ENCODE results near the gene KHDRBS2.

KHDRBS2 gene

DNA sequence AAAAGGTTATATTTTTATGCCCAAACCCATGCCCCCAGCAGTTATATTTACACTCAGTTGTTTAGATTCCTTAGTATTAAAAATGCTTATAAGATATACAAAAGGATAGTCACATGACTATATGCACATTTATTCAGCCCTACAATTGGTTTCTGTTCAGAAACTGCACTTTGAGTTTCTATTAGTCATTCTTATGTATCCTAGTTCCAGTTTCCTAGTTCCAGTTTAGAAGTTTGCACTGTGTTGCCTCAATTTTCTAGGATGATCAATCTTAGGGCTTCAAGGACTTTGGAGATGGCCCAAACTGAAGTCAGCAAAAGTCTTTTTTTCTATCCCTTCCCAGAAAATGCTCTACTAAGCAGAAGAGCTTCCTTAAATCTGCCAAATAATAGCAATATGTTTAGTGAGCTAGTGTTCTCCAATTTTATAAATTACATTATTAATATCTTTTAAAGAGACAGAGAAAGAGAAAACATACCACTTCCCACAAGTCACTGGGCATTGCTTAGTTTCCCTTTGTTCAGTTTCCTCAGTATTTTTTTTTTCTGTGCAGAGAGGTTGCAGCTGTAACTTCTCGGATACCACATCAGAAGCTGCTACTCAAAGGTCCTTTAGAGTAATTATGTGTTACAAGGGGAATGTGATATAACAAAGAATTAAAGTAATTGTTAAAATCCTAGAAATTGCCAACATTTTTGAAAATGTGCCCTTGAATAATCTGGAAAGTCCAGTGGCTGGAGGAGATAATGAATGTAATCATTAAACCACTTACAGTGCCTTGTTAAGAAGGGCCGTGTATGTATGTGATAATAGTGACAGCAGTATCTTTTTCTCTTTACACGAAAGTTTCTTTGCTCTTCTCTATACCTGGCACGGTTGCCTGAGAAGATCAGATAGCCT, 138.8 kb downstream of the KHDRBS2 start:
- no peak overlapping the region for H3K27ac ChIP-seq (ENCODE audit: low read length, poor library complexity, severe bottlenecking)
- no peak overlapping the region for H2BK12ac ChIP-seq (ENCODE audit: low read length in 2 of 2)
- H3K36me3 ChIP-seq (ENCODE audit: control insufficient read depth in 1 of 2, insufficient read depth in 2 of 2, low read depth in 1 of 2, low read length in 2 of 2): no peaks in the 10 kb centered on the region
- H3K9me3 ChIP-seq (ENCODE audit: control insufficient read depth, low read length): no peaks in the 10 kb centered on the region
- no peak overlapping the region for H3K14ac ChIP-seq (ENCODE audit: low read length in 2 of 2)
- H3K4me1 ChIP-seq (ENCODE audit: control insufficient read depth, insufficient read depth, low read depth, low read length): no peaks in the 10 kb centered on the region
- no peaks in the 10 kb centered on the region for H3K79me1 ChIP-seq (replicated peaks; ENCODE audit: low read length, poor library complexity, severe bottlenecking)
- H3K27me3 ChIP-seq (ENCODE audit: control insufficient read depth in 1 of 2, insufficient read depth in 1 of 2, low read length in 2 of 2): no peaks in the 10 kb centered on the region
- H3K4me3 ChIP-seq (ENCODE audit: insufficient read depth in 1 of 2, low read depth in 1 of 2, low read length in 2 of 2): no peak overlapping the region
- no peak overlapping the region for H2BK5ac ChIP-seq (ENCODE audit: low read depth, low read length, poor library complexity, severe bottlenecking)
- no peak overlapping the region for H2BK15ac ChIP-seq (ENCODE audit: low read depth, poor library complexity, severe bottlenecking)
- no peak overlapping the region for H3K9ac ChIP-seq (ENCODE audit: low read length)
- H2AFZ ChIP-seq (ENCODE audit: low read depth, low read length): no peak overlapping the region
- peak; percentile 16 for DNase-seq
- no peak overlapping the region for H2BK120ac ChIP-seq (ENCODE audit: low read depth, low read length)
- no peak overlapping the region for H3K4ac ChIP-seq (ENCODE audit: low read depth in 1 of 2, low read length in 2 of 2)
- no peak overlapping the region for H3K23ac ChIP-seq (ENCODE audit: low read length in 2 of 2)
- no peak overlapping the region for H2AK5ac ChIP-seq (ENCODE audit: low read length, severe bottlenecking)
- no peak overlapping the region for H4K8ac ChIP-seq (ENCODE audit: low read length)
- no peak overlapping the region for H4K91ac ChIP-seq (ENCODE audit: low read length)
- H3K4me2 ChIP-seq (ENCODE audit: low read length, poor library complexity, severe bottlenecking): no peak overlapping the region
- H3K18ac ChIP-seq (ENCODE audit: low read depth in 1 of 2, low read length in 2 of 2): no peak overlapping the region
- WGBS: no CpG with 5 or more reads among the region's 4 CpGs

DNA sequence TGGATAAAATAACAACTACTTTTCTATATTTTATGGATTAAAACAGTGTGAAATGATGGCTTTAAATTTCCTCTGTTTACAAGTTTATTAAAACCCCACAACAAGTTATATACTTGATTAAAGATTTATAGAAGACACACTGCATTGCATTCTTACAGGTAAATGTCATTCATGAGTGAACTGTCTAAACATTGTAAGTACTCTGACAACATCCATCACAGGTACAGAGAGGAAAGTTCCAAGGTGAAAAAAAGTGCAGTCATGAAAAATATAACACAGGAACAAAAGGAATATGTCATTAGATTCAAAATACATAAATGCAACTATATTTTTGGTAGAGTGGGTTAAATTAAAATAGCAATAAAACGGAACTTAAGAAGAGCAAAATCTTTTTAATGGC, 156.9 kb downstream of the KHDRBS2 start:
- Histone ChIP-seq H2BK15ac (ENCODE audit: low read depth, poor library complexity, severe bottlenecking) (no peak overlapping the region), H3K4ac (ENCODE audit: low read depth in 1 of 2, low read length in 2 of 2) (no peak overlapping the region), H2AFZ (ENCODE audit: low read depth, low read length) (no peak overlapping the region), H2BK120ac (ENCODE audit: low read depth, low read length) (no peak overlapping the region), H3K14ac (ENCODE audit: low read length in 2 of 2) (no peak overlapping the region), H3K4me3 (ENCODE audit: insufficient read depth in 1 of 2, low read depth in 1 of 2, low read length in 2 of 2) (no peak overlapping the region), H3K4me1 (ENCODE audit: control insufficient read depth, insufficient read depth, low read depth, low read length) (no peaks in the 10 kb centered on the region), H3K27ac (ENCODE audit: low read length, poor library complexity, severe bottlenecking) (no peak overlapping the region), H3K9me3 (ENCODE audit: control insufficient read depth, low read length) (peaks cover 7% of the 10 kb centered on the region), H2BK5ac (ENCODE audit: low read depth, low read length, poor library complexity, severe bottlenecking) (no peak overlapping the region), H3K36me3 (ENCODE audit: control insufficient read depth in 1 of 2, insufficient read depth in 2 of 2, low read depth in 1 of 2, low read length in 2 of 2) (no peaks in the 10 kb centered on the region), H3K9ac (ENCODE audit: low read length) (no peak overlapping the region), H2AK5ac (ENCODE audit: low read length, severe bottlenecking) (no peak overlapping the region), H3K4me2 (ENCODE audit: low read length, poor library complexity, severe bottlenecking) (no peak overlapping the region), H3K18ac (ENCODE audit: low read depth in 1 of 2, low read length in 2 of 2) (no peak overlapping the region), H3K23ac (ENCODE audit: low read length in 2 of 2) (no peak overlapping the region), H2BK12ac (ENCODE audit: low read length in 2 of 2) (no peak overlapping the region), H4K8ac (ENCODE audit: low read length) (no peak overlapping the region), H4K91ac (ENCODE audit: low read length) (no peak overlapping the region), H3K79me1 (replicated peaks; ENCODE audit: low read length, poor library complexity, severe bottlenecking) (no peaks in the 10 kb centered on the region), H3K27me3 (ENCODE audit: control insufficient read depth in 1 of 2, insufficient read depth in 1 of 2, low read length in 2 of 2) (no peaks in the 10 kb centered on the region)
- WGBS: no CpG with 5 or more reads among the region's 1 CpG
- no peak for DNase-seq

DNA sequence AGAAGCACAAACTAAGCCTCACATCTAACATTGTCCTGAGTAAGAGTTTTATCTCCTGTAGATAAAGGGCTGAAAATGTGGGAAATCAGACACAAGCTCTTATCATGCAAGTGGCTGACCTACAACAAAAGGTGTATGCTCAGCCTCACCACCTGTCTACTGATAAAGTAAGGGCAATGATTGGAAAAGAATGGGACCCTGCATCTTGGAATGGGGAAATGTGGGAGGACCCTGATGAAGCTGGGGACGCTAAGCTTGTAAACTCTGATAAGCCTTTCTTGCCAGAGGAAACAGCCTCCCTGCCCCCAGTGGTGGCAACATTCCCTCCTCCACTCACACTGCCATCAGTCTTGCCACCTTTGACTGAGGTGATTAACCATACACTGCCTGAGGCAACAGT, 166.6 kb downstream of the KHDRBS2 start:
- Histone ChIP-seq H2BK5ac (ENCODE audit: low read depth, low read length, poor library complexity, severe bottlenecking) (no peak overlapping the region), H3K9me3 (ENCODE audit: control insufficient read depth, low read length) (peaks cover 16% of the 10 kb centered on the region), H3K4me3 (ENCODE audit: insufficient read depth in 1 of 2, low read depth in 1 of 2, low read length in 2 of 2) (no peak overlapping the region)

GRCh38 chr6:62103186-62103859, 182.7 kb downstream of the KHDRBS2 start:
- no peak overlapping the region for H4K8ac ChIP-seq (ENCODE audit: low read length)
- H3K36me3 ChIP-seq (ENCODE audit: control insufficient read depth in 1 of 2, insufficient read depth in 2 of 2, low read depth in 1 of 2, low read length in 2 of 2): no peaks in the 10 kb centered on the region
- H3K4me1 ChIP-seq (ENCODE audit: control insufficient read depth, insufficient read depth, low read depth, low read length): no peaks in the 10 kb centered on the region
- WGBS: 90% methylated on average over 6 of the region's 8 CpGs
- H4K91ac ChIP-seq (ENCODE audit: low read length): no peak overlapping the region
- no peak overlapping the region for H3K18ac ChIP-seq (ENCODE audit: low read depth in 1 of 2, low read length in 2 of 2)
- no peak for DNase-seq
- no peak overlapping the region for H2BK120ac ChIP-seq (ENCODE audit: low read depth, low read length)
- no peak overlapping the region for H3K4me3 ChIP-seq (ENCODE audit: insufficient read depth in 1 of 2, low read depth in 1 of 2, low read length in 2 of 2)
- H3K9me3 ChIP-seq (ENCODE audit: control insufficient read depth, low read length): peaks cover 12% of the 10 kb centered on the region
- no peak overlapping the region for H2AFZ ChIP-seq (ENCODE audit: low read depth, low read length)
- no peak overlapping the region for H3K9ac ChIP-seq (ENCODE audit: low read length)
- no peaks in the 10 kb centered on the region for H3K27me3 ChIP-seq (ENCODE audit: control insufficient read depth in 1 of 2, insufficient read depth in 1 of 2, low read length in 2 of 2)
- no peak overlapping the region for H3K27ac ChIP-seq (ENCODE audit: low read length, poor library complexity, severe bottlenecking)
- no peak overlapping the region for H3K4me2 ChIP-seq (ENCODE audit: low read length, poor library complexity, severe bottlenecking)
- H2BK5ac ChIP-seq (ENCODE audit: low read depth, low read length, poor library complexity, severe bottlenecking): no peak overlapping the region
- no peak overlapping the region for H2BK12ac ChIP-seq (ENCODE audit: low read length in 2 of 2)
- no peak overlapping the region for H2AK5ac ChIP-seq (ENCODE audit: low read length, severe bottlenecking)
- no peak overlapping the region for H3K23ac ChIP-seq (ENCODE audit: low read length in 2 of 2)
- no peak overlapping the region for H3K14ac ChIP-seq (ENCODE audit: low read length in 2 of 2)
- H3K4ac ChIP-seq (ENCODE audit: low read depth in 1 of 2, low read length in 2 of 2): no peak overlapping the region
- no peaks in the 10 kb centered on the region for H3K79me1 ChIP-seq (replicated peaks; ENCODE audit: low read length, poor library complexity, severe bottlenecking)
- H2BK15ac ChIP-seq (ENCODE audit: low read depth, poor library complexity, severe bottlenecking): no peak overlapping the region

More for the DNA sequence above, 166.6 kb downstream of the KHDRBS2 start:
- no peaks in the 10 kb centered on the region for H3K79me1 ChIP-seq (replicated peaks; ENCODE audit: low read length, poor library complexity, severe bottlenecking)
- H3K4me2 ChIP-seq (ENCODE audit: low read length, poor library complexity, severe bottlenecking): no peak overlapping the region
- H3K36me3 ChIP-seq (ENCODE audit: control insufficient read depth in 1 of 2, insufficient read depth in 2 of 2, low read depth in 1 of 2, low read length in 2 of 2): no peaks in the 10 kb centered on the region
- H3K4ac ChIP-seq (ENCODE audit: low read depth in 1 of 2, low read length in 2 of 2): no peak overlapping the region
- no peak overlapping the region for H4K91ac ChIP-seq (ENCODE audit: low read length)
- no peaks in the 10 kb centered on the region for H3K4me1 ChIP-seq (ENCODE audit: control insufficient read depth, insufficient read depth, low read depth, low read length)
- WGBS: 85% methylated on average over 1 of the region's 1 CpG
- no peak overlapping the region for H2AFZ ChIP-seq (ENCODE audit: low read depth, low read length)
- H2BK12ac ChIP-seq (ENCODE audit: low read length in 2 of 2): no peak overlapping the region
- H3K27ac ChIP-seq (ENCODE audit: low read length, poor library complexity, severe bottlenecking): no peak overlapping the region
- no peak overlapping the region for H2BK15ac ChIP-seq (ENCODE audit: low read depth, poor library complexity, severe bottlenecking)
- H3K27me3 ChIP-seq (ENCODE audit: control insufficient read depth in 1 of 2, insufficient read depth in 1 of 2, low read length in 2 of 2): no peaks in the 10 kb centered on the region
- H3K9ac ChIP-seq (ENCODE audit: low read length): no peak overlapping the region
- no peak overlapping the region for H2AK5ac ChIP-seq (ENCODE audit: low read length, severe bottlenecking)
- H4K8ac ChIP-seq (ENCODE audit: low read length): no peak overlapping the region
- no peak overlapping the region for H3K23ac ChIP-seq (ENCODE audit: low read length in 2 of 2)
- no peak overlapping the region for H2BK120ac ChIP-seq (ENCODE audit: low read depth, low read length)
- no peak overlapping the region for H3K14ac ChIP-seq (ENCODE audit: low read length in 2 of 2)
- H3K18ac ChIP-seq (ENCODE audit: low read depth in 1 of 2, low read length in 2 of 2): no peak overlapping the region
- no peak for DNase-seq

Data from mesenchymal stem cell (in vitro differentiated cells and primary cell).